GM21786 (cell line): ENCODE measurements around the gene FBXO40.

ENCODE experiments used
- ATAC-seq: cut with Tn5 transposase; IDR thresholded peaks from one replicate; pipeline ENCODE4 v1.9.1; 2021; ENCODE audit not compliant: unreplicated experiment

Gene FBXO40

GRCh38 chr3:121661376-121661775 lies 68.2 kb downstream of the FBXO40 start:
- ATAC-seq = no peak

DNA sequence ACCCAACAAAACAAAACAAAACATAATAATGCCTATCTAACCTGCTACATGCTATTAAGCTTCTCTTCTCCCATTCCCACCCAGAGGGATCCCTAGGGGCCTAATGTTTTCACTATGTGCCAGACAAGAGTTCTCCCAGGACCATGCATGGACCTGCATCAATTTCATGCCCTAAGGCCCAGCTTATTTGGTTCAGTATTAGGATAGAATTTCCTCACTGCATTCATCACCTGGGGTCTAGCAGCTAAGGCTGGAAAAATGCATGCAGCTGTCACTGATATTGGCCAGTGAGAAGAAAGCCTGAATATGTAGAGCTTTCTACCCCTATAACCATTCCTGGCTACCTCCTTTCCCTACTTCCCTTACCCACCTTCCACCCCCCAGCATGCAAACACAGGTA lies 69.6 kb downstream of the FBXO40 start:
- ATAC-seq = no peak

GRCh38 chr3:121663171-121663847 lies 70.1 kb downstream of the FBXO40 start:
- no peak for ATAC-seq

GRCh38 chr3:121665488-121665887 lies 72.3 kb downstream of the FBXO40 start:
- no peak for ATAC-seq

DNA sequence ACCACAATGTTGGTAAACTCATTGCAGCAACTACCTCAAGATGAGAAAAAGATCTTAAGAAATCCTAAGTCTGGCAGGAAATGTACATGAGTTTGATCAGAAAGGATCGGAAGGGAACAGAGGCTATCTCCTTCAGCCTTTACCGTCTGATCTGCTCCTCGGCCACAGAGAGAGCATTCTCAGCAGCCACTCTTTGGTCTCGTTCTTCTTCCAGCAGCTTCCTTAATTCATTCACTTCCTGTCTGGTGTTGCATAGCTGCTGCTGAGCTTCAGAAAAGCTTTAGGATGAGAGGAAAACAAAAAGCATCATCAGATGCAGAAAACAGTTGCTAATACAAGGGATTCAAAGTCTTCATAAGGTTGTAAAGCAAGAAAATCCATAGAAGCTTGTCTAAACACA lies 74.2 kb downstream of the FBXO40 start:
- no peak for ATAC-seq

DNA sequence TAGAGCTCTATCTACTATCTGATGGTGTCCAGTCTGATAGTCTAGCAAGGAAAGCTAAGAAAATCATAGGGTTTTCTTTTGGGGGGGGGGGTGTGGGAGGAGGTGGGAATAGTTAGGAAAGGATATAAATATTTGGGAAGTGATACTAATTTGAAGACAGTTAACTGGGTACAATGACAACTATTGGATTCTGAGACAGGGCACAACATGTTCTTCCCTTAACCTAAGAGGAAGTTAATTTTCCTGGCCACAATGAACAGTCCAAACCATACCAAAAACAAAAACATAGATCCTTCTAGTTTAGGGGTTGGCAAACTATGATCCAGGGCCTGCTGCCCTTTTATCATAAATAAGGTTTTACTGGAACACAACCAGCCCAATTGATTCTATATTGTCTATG lies 77.5 kb downstream of the FBXO40 start:
- ATAC-seq = no peak

GRCh38 chr3:121677141-121677540 lies 84.0 kb downstream of the FBXO40 start:
- ATAC-seq = no peak
